IPS-11a (cell line): ENCODE data around the gene MID1.
"Not testable (repeated sequence)": the region's sequence is repeated elsewhere in the genome, so short reads cannot be mapped to it uniquely, and the experiment has no call there.

Source experiments
- H3K4me3 ChIP-seq: one replicate; pipeline ENCODE4 v1.5.1; 2013; ENCODE audit warnings: low read depth, low read length, control low read depth

MID1 gene

GRCh38 chrX:10617186-10617998, 3.0 kb downstream of the MID1 start:
- H3K4me3 ChIP-seq: no peak overlapping the region

- no peak overlapping the region for H3K4me3 ChIP-seq
Observed at GRCh38 chrX:10615931-10616774, 4.2 kb downstream of the MID1 start.

GRCh38 chrX:10612215-10612614, 8.2 kb downstream of the MID1 start:
- no peak overlapping the region for H3K4me3 ChIP-seq

GRCh38 chrX:10611441-10612090, 8.8 kb downstream of the MID1 start:
- H3K4me3 ChIP-seq: no peak overlapping the region

GRCh38 chrX:10608099-10608498, 12.3 kb downstream of the MID1 start:
- H3K4me3 ChIP-seq: no peak overlapping the region

GRCh38 chrX:10607233-10607632, 13.2 kb downstream of the MID1 start:
- H3K4me3 ChIP-seq: no peak overlapping the region

- H3K4me3 ChIP-seq: no peak overlapping the region
Observed at GRCh38 chrX:10603612-10604011, 16.8 kb downstream of the MID1 start.

GRCh38 chrX:10602646-10603045, 17.7 kb downstream of the MID1 start:
- H3K4me3 ChIP-seq: no peak overlapping the region

- H3K4me3 ChIP-seq: no peak overlapping the region
Observed at GRCh38 chrX:10600479-10600878, 19.9 kb downstream of the MID1 start.

- no peak overlapping the region for H3K4me3 ChIP-seq
Observed at GRCh38 chrX:10598540-10598939, 21.8 kb downstream of the MID1 start.

GRCh38 chrX:10597871-10598270, 22.5 kb downstream of the MID1 start:
- H3K4me3 ChIP-seq: no peak overlapping the region

GRCh38 chrX:10591363-10592335, 28.7 kb downstream of the MID1 start:
- H3K4me3 ChIP-seq: no peak overlapping the region

GRCh38 chrX:10589787-10590186, 30.6 kb downstream of the MID1 start:
- not testable (repeated sequence) for H3K4me3 ChIP-seq

- H3K4me3 ChIP-seq: no peak overlapping the region
Observed at GRCh38 chrX:10589098-10589497, 31.3 kb downstream of the MID1 start.

GRCh38 chrX:10584882-10585281, 35.5 kb downstream of the MID1 start:
- not testable (repeated sequence) for H3K4me3 ChIP-seq

GRCh38 chrX:10582945-10583344, 37.4 kb downstream of the MID1 start:
- H3K4me3 ChIP-seq: no peak overlapping the region

- H3K4me3 ChIP-seq: no peak overlapping the region
Observed at GRCh38 chrX:10582215-10582733, 38.1 kb downstream of the MID1 start.

GRCh38 chrX:10579112-10580011, 41.0 kb downstream of the MID1 start:
- H3K4me3 ChIP-seq: no peak overlapping the region

- H3K4me3 ChIP-seq: no peak overlapping the region
Observed at GRCh38 chrX:10578527-10578926, 41.9 kb downstream of the MID1 start.
